Limb (tissue), 2 donors: ENCODE results near the gene HSD3B1.
"Not testable (repeated sequence)": the region's sequence is repeated elsewhere in the genome, so short reads cannot be mapped to it uniquely, and the experiment has no call there.

Experiments used
- DNase-seq, 2 donors: peaks; one replicate each; pipeline ENCODE4 v3.0.0-alpha.2; 2016; ENCODE audit errors: extremely low spot score in 2 of 2

The HSD3B1 gene

GRCh38 chr1:119490925-119491324 is 16.1 kb upstream of the HSD3B1 start:
- no peak for DNase-seq

GRCh38 chr1:119492763-119493162 is 14.2 kb upstream of the HSD3B1 start:
- no peak for DNase-seq

DNA sequence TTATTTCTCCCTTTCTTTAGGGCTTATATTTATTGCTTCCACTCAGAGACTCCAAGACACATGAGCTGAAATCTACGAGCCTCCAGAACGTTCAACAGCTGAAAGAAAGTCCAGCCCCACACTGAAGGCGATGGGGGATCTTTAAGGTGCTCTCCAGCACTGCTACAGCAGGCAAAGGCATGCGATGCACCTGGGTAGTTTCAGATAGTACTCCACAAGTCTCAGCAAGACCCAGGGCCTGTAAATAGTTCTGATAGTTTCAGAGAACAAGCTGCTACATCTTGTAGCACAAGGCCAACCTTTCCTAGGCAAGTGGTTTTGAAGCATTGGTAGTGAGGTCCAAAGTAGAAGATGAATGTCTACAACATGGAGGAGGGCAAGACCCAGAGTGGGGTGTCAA is 2.2 kb upstream of the HSD3B1 start:
- DNase-seq = no peak

GRCh38 chr1:119510046-119510445 is 3.0 kb downstream of the HSD3B1 start:
- no peak for DNase-seq

- no peak for DNase-seq
Measured at GRCh38 chr1:119515221-119515620, 8.2 kb downstream of the HSD3B1 start.

DNA sequence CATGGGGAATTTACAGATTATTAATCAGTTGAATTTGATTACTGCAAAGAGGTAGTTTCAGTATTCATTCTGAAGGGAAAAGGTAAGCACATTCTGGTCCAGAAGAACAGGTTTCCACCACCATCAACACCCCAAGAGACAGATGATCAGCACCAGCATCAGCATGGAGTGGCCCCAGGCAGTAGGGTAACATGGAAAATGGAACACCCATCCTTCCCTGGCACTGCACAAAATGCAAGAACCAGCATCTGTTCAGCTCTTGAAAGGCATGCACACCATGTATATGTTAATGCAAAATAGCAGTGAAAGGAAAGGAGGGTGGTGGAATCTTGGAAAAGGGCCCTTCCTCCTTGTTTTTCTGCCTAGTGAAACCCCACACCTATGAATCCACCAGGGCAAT is 9.2 kb downstream of the HSD3B1 start:
- DNase-seq = no peak

GRCh38 chr1:119516680-119517079 is 9.7 kb downstream of the HSD3B1 start:
- no peak for DNase-seq

- DNase-seq = peak in 1 of 2 donors; percentile 11
Measured at GRCh38 chr1:119517667-119518066, 10.7 kb downstream of the HSD3B1 start.

GRCh38 chr1:119531606-119532323 is 24.8 kb downstream of the HSD3B1 start:
- no peak for DNase-seq

- no peak for DNase-seq
Measured at GRCh38 chr1:119532324-119532910, 25.4 kb downstream of the HSD3B1 start.

DNA sequence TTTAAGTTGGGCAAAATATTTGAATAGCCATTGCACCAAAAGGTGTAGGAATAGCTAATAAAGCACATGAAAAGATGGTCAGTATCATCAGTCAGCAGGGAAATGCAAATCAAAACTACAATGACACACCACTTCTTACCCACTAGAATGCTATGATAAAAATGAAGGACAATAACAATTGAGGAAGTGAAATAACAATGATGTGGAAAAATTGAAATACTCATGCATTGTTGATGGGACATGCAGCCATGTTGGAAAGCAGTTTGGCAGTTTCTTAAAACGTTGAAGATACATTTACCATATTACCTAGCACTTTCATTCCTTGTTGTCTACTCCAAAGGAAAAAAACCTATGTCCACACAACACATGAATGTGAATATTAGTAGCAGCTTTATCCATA is 28.4 kb downstream of the HSD3B1 start:
- DNase-seq = no peak

- DNase-seq = no peak
Measured at GRCh38 chr1:119537966-119538365, 31.0 kb downstream of the HSD3B1 start.

- no peak for DNase-seq
Measured at GRCh38 chr1:119539636-119540035, 32.6 kb downstream of the HSD3B1 start.

DNA sequence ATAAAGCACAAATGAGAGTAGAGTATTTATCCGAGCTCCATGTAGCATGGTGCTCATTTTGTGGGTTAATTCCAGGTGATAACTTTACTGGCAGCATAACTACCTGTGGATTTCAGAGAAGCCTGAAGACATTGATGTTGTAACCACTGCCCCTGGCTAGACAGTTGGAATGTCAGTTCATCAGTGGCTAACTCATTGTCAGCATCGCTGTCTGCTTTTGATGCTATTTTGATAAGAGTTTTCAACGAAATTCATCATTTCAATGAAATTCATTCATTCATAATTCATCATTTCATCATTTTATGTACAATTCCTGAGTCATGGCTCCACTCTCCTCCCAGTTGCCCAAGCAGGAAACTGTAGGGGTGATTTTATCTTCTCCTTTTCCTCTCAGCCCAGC is 34.4 kb downstream of the HSD3B1 start:
- no peak for DNase-seq

DNA sequence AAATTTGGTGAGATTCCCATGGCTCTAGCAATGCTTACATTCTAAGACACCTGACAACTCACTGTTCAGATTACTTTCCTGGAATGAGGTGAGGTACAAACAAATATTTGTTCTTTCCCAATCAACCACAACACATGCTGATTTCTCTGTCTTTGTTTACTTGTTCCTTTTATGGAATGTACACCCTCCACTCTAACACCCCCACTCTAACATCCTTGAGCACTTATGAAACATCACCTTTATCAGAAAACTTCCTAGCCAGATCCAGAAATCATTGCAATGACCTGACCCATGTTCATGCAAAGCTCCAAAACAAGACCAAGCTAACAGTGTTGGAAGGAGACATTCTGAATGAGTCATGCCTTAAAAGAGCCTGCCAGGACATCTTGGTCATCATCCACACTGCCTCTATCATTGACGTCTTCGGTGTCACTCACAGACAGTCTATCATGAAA is 35.5 kb downstream of the HSD3B1 start:
- DNase-seq = no peak

GRCh38 chr1:119544165-119544762 is 37.3 kb downstream of the HSD3B1 start:
- no peak for DNase-seq

GRCh38 chr1:119546641-119547040 is 39.6 kb downstream of the HSD3B1 start:
- DNase-seq = no peak

DNA sequence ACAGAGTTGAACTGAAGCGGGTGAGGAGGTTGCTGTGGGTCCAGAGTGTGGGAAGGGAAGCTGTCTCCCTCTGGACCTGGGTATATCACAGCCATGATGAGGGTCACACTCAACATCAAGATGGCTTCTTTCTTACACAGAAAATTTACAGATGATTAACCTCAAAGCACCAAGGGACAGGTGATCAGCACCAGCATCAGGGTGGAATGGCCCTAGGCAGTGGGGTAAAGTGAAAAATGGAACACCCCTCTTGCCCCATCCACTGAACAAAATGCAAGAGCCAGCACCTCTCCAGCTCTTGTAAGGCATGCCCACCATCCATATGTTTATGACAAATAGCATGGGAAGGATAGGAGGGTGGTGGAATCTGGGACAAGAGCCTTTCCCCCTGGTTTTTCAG is 40.3 kb downstream of the HSD3B1 start:
- no peak for DNase-seq

- no peak for DNase-seq
Measured at GRCh38 chr1:119547805-119548204, 40.8 kb downstream of the HSD3B1 start.

- DNase-seq = peak; percentile 70 to 71
Measured at GRCh38 chr1:119549719-119550132, 42.7 kb downstream of the HSD3B1 start.

- DNase-seq = peak in 1 of 2 donors; percentile 40
Measured at GRCh38 chr1:119550381-119550780, 43.4 kb downstream of the HSD3B1 start.

DNA sequence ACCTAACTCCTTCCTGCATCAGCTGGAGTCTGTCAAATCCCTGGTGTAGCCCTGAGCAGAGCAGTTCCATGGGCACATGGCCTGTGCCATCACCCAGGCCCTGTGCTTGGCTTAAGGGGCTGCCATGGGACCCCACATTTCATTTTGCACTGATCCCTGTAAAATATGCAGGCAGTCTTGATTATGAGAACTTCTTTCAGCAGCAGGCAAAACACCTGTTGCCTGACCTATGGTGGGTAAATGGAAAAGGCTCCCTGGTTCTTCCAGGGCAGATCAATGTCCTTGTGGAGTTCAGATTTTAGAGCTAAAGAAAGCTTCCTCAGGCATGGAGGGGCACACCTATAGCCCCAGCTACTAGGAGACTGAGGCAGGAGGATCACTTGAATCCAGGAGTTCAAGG is 44.2 kb downstream of the HSD3B1 start:
- DNase-seq = no peak

DNA sequence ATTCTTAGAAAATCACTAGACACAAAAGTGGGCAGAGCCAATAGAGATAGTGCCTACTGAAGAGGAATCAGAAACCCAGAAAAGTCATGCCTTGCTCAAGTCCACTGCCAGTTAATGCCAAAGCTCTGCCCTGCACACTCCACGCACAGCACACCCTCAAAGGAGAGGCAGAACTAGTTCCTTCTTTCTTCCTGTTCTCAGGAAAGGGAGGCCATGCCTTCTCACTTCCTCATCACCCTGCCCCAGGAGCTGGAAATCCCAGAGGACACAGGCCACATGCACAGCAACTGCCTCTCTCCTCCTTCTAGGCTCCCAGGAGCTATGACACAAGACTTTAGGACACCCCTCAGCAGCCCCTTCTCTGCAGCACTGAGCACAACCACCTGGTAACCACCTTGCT is 45.6 kb downstream of the HSD3B1 start:
- DNase-seq = not testable (repeated sequence)
